Measurements from ENCODE around the gene STAB1.

GRCh38 chr3:52536112-52536368, 40.9 kb downstream of the STAB1 start:
- TF ChIP-seq EGR1 (IDR thresholded peaks at IDR 0.05; ENCODE audit: borderline replicate concordance, low read depth, low read length) (no peak), MAFK (IDR thresholded peaks at IDR 0.05; ENCODE audit: low read depth, low read length) (no peak), RFX5 (IDR thresholded peaks at IDR 0.05; ENCODE audit: borderline replicate concordance, low read depth, low read length) (no peak), GABPA (IDR thresholded peaks at IDR 0.05; ENCODE audit: borderline replicate concordance, insufficient read depth, low read length) (no peak), CTCF (IDR thresholded peaks at IDR 0.05; ENCODE audit: control extremely low read depth in 1 of 3, insufficient read depth in 1 of 3, low read depth in 1 of 3, low read length in 3 of 3) (no peak)
